GM04504 (cell line): ENCODE data around the gene TAC4.

Source experiments
- DNase-seq: peaks from one replicate; pipeline ENCODE4 v3.0.0-alpha.2; 2012; ENCODE audit warnings: low read depth

The TAC4 gene

DNA sequence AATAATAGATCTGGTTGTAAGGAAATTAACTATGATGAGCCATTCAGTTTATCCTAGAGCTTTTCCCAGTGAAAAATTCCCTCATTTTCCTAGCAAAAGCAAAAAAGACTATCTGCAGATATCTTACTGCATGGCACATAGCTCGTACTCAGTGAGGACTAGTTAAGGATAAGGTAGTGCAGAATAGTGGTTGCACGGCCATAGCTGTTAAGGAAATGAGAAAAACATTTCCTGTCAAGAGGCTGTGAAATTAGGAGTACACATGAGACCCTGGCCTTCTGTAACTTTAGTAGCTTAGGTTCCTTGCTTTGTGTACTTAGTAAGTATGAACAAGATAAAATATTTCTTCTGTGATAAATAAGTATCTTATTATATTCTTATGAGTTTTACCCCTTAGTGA lies 49.1 kb downstream of the TAC4 start:
- DNase-seq, result no peak

GRCh38 chr17:49798182-49798581 lies 49.7 kb downstream of the TAC4 start:
- DNase-seq, result no peak

DNA sequence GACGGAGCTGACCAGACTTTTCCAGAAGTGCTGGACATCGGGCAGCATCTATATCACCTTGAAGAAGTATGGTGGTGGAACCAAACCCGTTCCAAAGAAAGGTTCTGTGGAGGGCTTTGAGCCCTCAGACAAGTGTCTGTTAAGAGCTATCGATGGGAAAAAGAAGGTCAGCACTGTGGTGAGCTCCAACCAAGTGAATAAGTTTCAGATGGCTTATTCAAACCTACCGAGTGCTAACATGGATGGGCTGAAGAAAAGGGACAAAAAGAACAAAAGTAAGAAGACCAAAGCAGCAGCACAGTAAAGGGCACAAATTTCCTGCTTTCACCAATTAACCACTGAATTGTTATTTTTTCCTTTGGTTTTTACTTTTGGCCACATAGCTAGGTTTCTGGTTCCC lies 52.5 kb downstream of the TAC4 start:
- DNase-seq, result no peak

- no peak for DNase-seq
Observed at GRCh38 chr17:49793309-49793708, 54.6 kb downstream of the TAC4 start.

DNA sequence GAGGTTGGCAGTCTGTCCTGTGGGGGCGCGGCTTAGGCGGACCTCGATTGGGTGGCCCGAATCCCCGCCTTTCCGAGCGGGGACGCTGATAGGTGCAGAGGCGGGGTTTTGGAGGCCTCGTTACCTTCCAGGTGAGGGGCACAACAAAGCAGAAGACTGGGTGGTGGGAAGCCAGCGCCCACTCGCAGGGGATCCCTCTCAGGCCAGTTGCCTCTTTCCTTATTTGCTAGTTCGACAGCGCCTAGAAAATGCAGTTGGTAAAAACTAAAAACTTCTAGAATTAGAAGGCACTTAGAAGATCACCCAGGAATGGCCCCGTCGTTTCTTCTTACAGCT lies 58.7 kb downstream of the TAC4 start:
- no peak for DNase-seq

DNA sequence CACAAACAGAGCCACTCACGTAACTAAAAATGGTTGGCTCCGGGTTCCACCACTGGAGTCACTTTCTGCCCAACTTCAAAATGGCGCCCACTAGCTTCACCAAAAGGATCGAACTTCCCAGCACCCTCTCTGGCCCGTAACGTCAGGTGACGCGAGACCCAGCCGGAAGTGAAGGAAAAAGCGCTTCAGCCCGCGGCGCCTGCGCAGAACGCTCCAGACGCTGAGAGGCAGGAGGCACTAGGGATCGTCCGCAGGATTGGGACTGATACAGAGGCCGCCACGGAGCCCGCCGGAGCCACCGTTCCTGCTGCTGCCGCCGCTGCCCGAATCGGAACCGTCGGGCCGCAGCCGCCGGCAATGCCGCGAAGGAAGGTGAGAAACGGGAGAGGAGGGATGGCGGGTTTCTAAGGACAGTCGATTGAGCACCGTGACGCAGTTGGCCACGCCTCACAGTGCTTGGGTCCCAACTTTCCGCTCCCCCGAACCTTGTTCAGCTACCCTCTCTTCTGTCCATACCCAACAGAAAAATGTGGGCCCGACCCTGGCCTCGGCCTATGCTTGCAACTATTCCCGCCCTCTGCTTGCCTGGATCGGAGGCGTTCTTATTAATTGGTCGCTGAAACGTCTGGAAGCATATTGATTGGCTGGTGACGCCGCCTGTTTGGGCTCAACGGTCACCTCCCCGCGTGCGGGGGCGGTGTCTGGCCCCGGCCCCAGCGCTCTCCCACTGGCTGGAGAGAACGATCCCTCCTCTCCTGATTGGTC lies 59.2 kb downstream of the TAC4 start, which contains the start of gene KAT7:
Gene KAT7, plus strand, starts transcription at position 204 of the 765 bp plus-strand sequence. Its CDS starts 154 bp downstream, at position 358.
- peak; percentile 99 for DNase-seq
